Stimulated activated CD8-positive, alpha-beta memory T cell treated with anti-CD3 and anti-CD28 coated beads, Interleukin-4, amount 100 ng/mL, for 24 hours (primary cell): ENCODE results near the gene UBE2O.

Experiments
- DNase-seq: peaks from one replicate; pipeline ENCODE4 v3.0.0-alpha.2; 2020; ENCODE audit warnings: low read depth

UBE2O gene

GRCh38 chr17:76439314-76439928 lies 13.5 kb downstream of the UBE2O start:
- DNase-seq, result no peak

- no peak for DNase-seq
Observed at GRCh38 chr17:76438906-76439305, 14.0 kb downstream of the UBE2O start.

GRCh38 chr17:76437467-76438402 lies 15.2 kb downstream of the UBE2O start:
- no peak for DNase-seq

- no peak for DNase-seq
Observed at GRCh38 chr17:76435751-76436150, 17.2 kb downstream of the UBE2O start.

GRCh38 chr17:76434870-76435269 lies 18.1 kb downstream of the UBE2O start:
- no peak for DNase-seq

- no peak for DNase-seq
Observed at GRCh38 chr17:76433693-76434092, 19.3 kb downstream of the UBE2O start.

- no peak for DNase-seq
Observed at GRCh38 chr17:76432712-76433336, 20.1 kb downstream of the UBE2O start.

- DNase-seq, result no peak
Observed at GRCh38 chr17:76432004-76432403, 20.9 kb downstream of the UBE2O start.

GRCh38 chr17:76431509-76431908 lies 21.4 kb downstream of the UBE2O start:
- no peak for DNase-seq

- no peak for DNase-seq
Observed at GRCh38 chr17:76428511-76428910, 24.4 kb downstream of the UBE2O start.

- DNase-seq, result no peak
Observed at GRCh38 chr17:76427501-76428231, 25.3 kb downstream of the UBE2O start.

- DNase-seq, result no peak
Observed at GRCh38 chr17:76426853-76427252, 26.1 kb downstream of the UBE2O start.

GRCh38 chr17:76422860-76423259 lies 30.1 kb downstream of the UBE2O start:
- DNase-seq, result no peak

GRCh38 chr17:76422406-76422805 lies 30.5 kb downstream of the UBE2O start:
- DNase-seq, result no peak

- DNase-seq, result no peak
Observed at GRCh38 chr17:76421044-76421407, 31.9 kb downstream of the UBE2O start.

GRCh38 chr17:76420356-76421043 lies 32.5 kb downstream of the UBE2O start:
- no peak for DNase-seq

- no peak for DNase-seq
Observed at GRCh38 chr17:76419576-76420260, 33.2 kb downstream of the UBE2O start.

- no peak for DNase-seq
Observed at GRCh38 chr17:76417499-76418143, 35.3 kb downstream of the UBE2O start.

- no peak for DNase-seq
Observed at GRCh38 chr17:76416899-76417298, 36.1 kb downstream of the UBE2O start.

- no peak for DNase-seq
Observed at GRCh38 chr17:76416457-76416856, 36.5 kb downstream of the UBE2O start.

GRCh38 chr17:76415786-76416185 lies 37.2 kb downstream of the UBE2O start:
- DNase-seq, result no peak
